ENCODE results near the gene TOMM6.

The TOMM6 gene

DNA sequence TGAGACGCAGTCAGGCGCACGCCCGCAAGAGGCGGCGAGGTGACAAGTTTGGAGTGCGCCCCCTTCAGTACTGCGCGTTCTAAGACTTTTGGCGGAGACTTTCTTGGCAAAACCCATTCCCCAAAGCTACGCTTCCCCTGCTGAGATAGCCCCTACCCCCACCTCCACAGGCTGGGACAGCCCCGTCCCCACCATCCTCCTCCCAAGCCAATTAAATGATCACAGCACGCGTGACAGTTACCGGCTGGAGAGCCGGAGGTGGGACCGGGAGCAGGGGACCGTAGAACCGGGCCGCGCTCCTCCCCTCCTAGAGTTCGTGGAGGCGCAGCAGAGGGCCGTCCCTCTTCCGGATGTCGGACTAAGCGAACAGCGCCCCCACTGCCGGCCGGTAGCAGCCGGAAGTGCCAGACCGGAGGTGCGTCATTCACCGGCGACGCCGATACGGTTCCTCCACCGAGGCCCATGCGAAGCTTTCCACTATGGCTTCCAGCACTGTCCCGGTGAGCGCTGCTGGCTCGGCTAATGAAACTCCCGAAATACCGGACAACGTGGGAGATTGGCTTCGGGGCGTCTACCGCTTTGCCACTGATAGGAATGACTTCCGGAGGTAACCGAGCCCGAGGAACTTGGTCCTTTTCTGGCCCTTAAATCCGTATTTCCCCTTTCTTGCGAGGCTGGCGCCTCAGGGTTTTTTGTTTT, at the start of gene TOMM6:
TSS of gene TOMM6 (plus strand) at position 476 of the 699 bp plus-strand sequence. CDS start at position 480, 4 bp downstream.
- DNase-seq, result peak; percentile 86

DNA sequence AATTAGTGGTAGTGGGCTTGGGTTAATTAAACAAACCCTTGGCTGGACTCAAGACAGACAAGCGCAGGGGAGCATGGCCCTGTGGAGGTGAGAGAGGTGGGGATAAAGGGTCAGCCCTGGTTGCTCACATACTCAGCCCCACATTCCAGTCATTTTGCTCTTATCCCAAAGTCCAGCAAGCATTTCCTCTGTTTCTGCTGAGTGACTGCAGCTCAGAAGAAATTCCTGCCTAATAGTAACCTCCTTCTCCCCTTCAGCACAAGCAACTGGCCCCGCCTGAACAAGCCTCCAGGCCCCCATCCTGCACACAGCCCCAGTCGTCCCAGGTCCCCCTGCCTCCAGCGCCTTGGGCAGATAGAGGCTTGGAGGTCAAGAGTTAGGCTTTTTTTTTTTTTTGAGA, 48.5 kb upstream of the TOMM6 start:
- no peak for DNase-seq

DNA sequence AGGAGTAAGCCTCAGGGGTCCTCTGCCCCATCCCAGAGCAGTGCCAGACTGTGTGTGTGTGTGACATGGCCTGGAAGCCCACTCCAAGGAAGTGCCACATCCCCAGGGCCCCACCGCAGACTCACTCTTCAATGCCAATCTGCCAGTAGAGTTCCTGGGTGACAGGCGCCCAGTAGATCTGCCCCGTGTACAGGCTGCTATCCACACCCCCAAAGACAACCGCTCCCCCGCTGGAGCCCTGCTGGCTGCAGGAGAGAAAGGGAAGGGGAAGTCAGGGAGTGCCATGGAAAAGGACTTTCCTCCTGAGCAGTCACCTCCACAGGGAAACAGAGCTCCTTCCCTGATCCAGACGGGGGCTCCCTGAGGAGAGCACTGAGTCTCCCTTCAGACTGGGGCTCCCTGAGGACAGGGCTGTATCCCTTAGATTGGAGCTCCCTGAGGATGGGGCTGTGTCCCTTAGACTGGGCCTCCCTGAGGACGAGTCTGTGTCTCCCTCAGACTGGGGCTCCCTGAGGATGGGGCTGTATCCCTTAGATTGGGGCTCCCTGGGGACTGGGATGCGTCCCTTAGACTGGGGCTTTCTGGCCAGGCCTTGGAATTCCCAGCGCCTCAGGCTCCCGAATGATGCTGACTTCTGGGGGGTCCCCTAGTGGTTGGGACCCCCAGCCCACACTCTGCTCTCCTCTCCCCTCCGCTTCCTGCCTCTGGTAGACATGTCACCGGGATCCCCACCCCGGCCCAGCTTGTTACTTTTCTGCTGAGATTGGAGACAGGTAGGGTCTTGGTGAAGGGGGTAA, 46.9 kb upstream of the TOMM6 start:
- no peak for DNase-seq

DNA sequence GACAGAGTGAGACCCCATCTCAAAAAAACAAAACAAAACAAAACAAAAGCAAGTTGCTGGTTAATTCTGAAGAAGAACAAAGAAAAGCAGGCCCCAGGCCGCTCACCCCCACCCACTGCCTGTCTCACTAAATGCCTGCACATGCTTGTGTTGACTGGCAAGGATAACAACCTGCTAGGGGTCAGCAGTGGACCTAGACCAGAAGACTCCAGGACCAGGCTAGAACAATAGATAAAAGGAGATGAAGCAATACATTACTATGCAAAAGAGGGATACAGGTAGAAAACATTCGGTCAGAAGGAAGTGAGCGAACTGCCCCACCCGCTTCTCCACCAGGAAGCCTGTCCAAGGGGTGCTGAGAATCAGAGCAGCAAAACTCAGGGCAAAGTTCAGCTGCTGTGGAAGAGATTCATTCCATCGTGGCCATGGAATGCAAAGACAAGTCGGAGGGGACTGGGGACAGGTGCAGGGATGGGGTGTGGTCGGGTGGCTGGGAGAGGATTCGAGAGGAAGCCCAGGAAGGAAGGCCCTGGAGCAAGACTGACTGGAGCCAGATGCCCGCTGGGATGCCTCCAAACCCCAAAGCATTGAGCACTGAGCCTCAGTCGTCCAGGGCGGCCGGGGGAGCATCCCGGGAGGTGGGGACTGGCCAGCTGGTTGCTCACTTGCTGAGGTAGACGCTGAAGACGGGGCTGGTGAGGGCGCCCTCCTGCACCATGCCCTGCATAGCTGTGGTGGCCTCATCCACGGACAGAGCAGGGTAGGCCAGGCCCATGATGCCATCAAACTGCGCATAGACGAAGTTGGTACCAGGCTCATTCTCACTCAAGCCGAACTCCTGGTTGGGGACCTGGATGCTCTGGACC, 45.6 kb upstream of the TOMM6 start:
- DNase-seq, result no peak

DNA sequence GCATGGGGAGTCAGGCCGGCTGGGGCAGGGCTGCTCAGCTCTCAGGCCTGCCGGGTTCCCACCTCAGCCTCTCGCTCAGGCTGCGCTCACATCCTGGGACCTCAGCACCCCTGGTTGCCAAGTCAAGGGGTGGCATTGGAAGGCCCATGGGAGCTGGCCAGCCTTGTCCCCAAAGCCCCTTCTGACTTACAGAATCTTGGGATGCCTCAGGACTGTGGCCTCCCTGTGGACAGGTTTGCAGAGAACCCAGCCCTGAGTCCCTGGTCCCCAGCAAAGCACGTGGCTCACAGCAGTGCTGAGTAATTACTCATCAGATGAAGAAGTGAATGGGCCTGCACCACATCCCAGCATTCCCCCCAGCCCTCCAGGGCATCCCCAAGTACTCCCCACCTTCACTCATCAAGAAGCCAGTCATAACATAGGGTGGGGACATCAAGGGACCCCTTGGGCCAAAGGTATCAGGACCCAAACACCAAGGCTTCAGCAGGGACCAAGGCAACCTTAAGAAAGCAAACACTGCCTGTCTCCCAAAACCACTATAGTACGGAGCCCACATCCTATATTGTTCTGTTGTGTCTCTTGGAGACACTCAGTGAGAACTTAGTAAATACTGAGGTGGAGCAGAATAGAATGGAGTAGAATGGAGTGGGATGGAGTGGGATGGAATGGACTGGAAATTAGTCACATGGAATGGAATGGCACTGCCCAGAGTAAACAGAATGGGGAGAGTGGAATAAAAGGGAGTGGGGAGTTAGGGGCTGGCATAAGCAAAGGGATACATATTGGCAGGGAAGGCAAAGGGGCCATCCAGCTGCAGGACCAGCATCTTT, 43.9 kb upstream of the TOMM6 start:
- no peak for DNase-seq

DNA sequence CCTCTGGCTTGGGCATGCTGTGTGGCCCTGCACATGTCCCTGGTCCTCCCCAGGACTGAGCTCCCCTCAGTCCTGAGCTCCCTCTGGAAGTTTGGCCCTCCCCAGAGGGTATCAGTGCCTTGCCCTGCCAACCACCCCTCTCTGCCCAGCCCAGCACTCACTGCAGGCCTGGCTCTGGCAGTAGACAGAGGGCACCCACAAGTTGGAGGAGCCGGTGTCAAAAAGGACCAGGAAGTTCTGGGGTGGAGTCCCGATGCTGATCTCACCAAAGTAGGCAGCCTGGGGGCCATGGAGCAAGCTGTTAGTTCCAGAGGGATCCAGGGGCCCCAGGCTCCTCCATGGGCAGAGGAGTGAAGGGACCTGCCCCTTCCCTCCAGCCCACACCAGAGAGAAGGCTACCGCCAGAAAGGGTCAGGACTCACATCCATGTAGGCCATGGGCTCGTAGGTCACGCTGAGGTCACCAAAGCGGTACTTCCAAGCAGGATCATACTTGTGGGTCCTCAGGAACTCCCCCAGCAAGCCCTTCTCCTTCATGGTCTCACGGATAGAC, 43.2 kb upstream of the TOMM6 start:
- DNase-seq, result no peak

DNA sequence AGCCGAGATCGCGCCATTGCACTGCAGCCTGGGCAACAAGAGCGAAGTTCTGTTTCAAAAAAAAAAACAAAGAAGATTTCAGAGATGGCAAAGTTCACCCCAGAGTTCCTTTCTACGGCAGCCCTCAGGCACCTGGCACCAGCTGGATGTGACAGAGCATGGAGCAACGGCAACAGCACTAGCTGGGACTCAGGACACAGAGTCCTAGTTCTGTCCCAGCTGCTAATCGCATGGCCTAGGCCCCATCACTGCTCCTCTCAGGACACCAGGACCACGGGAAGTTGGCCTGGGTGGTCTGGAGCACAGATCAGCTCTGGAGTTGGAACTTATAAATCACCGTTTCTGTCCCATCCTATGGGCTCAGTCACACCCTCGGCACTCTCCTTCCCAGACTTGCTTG, 41.4 kb upstream of the TOMM6 start:
- DNase-seq, result no peak

DNA sequence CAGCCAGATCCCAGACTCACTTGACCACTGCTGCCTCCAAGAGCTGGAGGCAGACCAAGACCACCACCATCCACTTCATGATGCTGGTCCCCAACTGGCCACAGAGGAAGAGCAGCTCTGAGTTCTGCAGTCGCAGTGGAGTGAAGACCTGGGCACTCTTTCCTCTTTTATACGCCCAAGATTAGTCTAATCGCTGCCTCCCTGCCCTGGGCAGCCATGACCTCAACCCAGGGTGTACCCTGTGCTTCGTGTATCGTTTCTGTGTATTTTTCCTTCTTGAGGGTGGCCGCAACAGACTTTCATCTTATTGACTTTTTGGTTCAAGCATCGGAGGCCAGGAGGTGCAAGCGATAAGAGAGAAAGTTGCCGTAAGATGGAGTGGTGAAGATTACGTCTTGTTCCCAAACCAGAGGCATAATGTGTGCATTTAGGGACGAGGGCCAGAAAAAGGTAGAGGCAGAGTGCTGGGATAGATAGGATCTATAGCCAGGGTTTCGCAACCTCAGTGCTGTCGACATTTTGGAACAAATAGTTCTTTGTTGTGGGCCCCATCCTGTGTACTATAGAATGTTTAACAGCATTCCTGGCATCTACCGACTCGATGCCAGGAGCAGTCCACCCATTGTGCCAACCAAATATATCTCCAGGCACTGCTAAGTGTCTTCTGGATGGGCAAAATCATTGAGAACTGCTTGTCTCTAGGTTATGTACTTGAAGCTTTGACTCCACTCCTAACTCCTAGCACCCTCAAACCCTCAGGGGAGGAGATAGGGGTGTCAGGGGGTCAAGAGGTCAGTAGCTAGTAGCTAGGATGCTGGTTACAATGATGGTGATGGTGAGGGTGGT, 40.0 kb upstream of the TOMM6 start, which contains the start of gene PGC:
TSS of gene PGC (minus strand) at position 142 of the 846 bp plus-strand sequence. CDS start at position 79, 63 bp downstream.
- DNase-seq, result no peak

DNA sequence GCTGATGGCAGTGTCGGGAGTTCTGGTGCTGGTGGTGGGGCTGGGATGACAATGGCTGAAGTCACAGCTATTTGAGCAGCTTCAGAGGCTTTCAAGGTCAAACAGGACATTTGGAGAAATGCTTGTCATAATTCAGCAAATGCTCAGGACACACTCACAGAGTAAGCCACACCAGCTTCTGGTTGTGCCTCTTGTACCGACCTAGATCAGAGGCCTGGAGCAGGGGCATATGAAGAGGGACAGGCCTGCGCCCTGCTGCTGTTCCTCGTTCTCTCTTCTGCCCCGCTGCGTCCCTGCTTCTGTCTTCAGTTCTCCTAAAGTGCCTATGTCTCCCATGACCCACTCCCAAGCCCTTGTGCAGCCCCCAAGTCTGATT, 39.4 kb upstream of the TOMM6 start:
- no peak for DNase-seq

DNA sequence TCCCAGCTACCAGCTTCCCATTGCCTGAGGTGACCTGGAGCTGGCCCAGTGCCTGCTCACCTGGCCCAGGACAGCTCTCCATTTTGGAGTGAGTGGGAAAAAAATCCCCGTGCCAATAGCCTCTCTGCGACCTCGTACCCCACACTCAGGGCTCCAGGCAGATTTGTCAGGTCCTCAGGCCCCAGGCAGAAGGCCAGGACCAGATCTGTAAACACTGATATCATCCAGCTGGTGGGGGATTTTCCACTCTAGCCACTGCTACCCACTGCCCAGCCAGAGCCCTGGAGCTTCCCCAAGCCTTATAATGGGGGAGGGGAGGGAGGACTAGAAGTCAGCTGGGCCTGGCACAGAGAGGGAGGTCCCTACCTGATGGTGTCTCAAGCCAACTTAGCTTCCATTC, 39.0 kb upstream of the TOMM6 start:
- DNase-seq, result no peak

DNA sequence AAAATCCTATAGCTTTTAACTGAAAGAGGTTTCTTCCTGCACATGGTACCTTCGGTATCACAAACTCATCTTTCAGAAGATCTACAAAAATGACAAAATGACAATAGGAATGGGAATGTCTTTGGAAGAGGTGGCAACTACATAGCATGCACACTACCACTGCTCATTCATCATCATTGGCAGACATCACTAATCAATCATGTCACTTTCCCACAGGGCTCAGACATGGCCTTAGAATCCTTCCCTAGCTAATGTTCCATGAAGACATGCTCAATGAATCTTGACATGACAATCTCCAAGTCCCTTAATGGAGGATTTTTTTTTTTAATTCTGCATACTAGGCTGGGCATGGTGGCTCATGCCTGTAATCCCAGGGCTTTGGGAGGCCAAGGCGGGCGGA, 37.1 kb upstream of the TOMM6 start:
- DNase-seq, result no peak

DNA sequence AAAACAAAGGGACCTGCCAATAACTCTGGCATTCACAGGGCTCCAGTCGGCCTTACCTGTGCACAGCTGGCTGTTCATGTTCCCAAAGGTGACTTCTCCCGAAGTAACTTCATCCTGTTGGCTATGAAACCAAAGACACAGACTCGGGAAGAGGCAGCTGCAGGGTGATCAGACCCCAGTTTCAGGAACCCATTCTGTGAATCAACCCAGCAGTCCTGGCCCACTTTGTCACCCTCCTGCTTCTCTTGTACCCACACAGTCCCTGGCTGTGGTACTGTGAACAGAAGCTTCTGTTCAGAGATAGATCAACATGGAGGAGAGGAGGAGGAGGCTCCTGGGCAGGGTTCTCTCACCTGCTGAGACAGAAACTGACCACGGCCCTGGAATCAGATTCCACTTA, 31.6 kb upstream of the TOMM6 start:
- DNase-seq, result no peak

DNA sequence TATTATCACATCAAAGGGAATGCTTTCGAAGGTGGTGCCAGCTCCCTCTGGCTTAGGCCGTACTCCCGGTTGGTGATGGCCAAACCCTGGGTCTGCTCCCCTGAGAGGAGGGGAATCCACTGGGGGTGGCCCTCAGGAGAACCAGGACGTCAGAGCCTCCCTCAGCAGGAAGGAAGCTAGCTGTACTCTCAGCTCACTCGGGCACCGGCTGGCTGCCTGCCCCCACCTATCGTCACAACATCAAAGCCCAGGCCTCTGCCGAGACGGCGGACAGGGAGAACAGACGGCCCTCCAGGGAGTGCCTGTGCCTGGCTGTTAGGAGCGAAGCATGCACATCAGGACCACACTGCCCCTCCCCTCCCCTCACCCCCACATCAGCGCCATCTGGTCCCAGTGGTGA, 31.1 kb upstream of the TOMM6 start:
- DNase-seq, result no peak

DNA sequence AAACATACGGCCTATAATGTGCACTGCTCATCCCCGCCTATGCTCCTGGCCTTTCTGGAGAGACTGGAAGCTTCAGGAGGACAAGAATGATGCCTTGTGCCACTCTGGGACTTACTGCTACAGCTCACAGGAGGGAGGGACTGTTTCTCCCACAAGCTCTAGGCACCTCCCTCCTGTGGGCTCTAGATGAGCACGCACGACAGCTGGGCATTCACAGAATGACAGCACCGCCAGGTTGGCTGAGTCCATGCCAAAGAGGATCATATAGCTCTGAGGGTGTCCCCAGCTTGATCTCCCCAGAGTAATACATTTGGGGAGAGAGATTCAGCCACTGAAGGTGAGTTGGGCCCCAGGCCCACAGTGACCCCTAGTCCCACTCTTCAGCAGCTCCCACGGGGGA, 30.2 kb upstream of the TOMM6 start:
- DNase-seq, result no peak

DNA sequence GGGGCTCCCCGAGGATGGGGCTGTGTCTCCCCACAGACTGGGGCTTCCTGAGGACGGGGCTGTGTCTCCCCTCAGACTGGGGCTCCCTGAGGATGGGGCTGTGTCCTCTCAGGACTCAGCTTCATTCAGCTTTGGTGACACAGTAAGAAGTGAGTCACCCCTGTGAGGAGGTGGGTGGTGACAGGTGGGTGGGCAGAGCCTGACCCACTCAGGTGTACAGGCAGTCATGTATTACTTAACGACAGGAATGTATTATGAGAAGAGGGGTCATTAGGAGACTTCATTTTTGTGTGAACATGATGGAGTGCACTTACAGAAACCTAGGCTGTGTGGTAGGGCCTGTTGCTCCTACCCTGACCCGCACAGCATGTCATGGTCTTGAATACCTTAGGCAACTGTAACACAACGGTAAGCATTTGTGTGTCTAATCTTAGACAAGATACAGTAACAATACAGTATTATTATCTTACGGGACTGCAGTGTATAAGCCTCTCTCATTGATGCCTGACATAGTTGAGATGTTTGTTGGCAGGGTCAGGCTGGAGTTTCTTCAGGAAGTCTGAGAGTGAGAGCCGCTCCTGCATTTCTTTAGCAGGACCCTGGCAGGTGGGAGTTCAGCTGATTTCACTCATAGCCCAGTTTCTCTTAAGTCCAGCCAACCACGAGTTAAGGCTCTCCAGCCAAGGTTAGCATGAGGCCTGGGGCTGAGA, 29.4 kb upstream of the TOMM6 start:
- no peak for DNase-seq

DNA sequence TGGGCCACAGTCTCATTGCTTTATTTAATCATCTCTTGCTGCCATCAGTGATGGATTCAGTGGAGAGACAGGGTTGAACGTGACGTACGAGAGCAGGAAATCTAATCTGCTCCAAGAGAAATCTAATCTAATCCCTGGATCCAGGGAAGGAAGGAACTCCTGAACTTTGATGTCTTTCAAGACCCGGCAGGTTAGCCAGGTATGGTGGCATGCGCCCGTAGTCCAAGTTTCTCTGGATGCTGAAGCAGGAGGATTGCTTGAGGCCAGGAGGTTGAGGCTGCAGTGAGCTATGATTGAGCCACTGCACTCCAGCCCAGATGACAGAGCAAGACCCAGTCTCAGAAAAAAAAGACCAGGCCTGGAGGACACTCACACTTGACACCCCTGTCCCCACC, 28.9 kb upstream of the TOMM6 start:
- no peak for DNase-seq

DNA sequence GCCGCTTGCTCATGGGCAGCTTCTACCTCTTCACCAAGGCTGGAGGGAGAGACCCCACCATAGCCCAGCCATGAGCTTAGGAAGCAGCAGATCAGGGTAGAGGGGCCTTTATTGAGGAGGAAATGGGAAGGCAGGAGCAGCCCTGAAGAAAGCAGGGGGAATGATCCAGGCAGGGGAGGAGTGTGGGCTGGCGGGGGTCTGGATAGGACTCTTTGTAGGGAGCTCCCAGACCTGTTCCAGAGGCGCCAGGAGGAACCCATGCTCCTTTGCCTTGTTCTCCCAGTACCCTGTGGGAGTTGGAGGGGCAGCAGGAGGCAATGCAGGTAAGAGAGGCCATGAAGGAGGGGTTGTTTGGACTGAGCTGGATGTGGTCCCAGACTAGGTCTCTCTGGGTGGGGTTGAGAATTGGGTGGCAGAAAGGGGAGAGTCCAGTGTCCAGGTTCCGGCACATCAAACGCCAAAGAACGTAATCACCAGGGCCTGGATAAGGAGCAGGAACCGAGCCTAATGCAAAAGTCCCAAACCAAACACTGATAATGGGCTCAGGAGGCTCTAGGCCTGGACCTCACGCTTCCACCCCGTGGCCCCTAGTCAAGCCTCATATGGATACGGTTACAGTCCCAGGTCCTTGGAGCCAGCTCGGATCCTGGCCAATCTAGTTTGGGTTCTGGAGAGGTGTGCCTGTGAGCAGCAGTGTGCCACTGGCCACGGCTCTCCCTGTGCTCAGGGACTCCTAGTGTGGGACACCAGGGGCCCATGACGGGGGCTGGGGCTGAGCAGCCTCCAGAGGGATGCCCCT, 28.2 kb upstream of the TOMM6 start:
- DNase-seq, result no peak

DNA sequence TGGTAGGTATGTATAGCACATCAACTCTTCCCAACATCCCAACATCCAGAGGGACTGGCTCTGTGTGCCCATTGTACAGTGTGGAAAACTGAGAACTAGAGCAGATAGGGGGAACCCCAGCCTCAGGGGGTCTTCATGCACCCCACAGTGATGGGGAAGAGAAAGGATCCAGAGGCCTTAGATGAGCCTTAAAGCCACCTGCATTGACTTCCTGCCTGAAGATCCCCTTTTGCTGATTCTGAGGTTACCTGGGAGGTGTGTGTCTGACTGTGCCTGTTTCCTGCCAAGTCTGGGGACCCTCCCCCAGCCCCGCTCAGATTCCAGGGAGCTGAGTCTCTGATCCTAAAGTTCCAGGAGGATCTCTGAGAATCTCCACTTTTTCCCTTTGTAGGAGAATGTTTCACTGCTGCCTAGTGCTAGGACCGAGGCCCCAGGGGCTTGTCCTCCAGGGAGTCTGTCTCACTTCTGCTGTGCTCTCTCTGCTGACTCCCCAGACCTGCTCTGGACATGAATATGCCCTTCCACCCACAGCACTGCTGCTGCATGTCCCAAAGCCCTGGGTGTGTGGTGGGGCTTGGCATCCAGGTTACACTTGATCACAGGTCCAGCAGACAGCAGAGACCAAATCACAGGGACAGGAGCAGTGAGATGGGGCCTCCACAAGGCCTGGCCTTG, 27.5 kb upstream of the TOMM6 start:
- DNase-seq, result no peak

DNA sequence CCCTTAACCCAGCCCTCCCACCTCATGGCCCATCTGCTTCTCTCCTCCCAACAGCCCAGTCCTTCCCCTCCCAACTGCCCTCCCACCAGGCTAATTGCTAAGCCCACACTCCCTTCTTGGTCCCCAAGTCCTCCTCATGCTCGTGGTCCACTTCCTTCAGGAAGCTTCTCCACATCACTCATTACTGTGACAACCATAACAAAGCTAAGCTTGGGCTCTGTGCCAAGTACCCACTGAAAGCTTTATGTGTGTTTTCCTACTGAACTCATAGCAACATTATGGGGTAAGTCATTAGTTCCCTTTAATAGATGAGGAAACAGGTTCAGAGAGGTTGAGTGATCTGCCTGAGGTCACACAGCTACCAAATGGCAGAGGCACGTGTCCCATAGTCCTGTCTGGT, 24.0 kb upstream of the TOMM6 start:
- no peak for DNase-seq
